Prostate gland (tissue), 2 donors: ENCODE data around the gene CADPS2. TPM values are rescaled to one million over a fixed set of nuclear protein-coding genes. Genes with fewer than 3 reads are reported as not detected.

Experiments
- DNase-seq: peaks from one replicate; pipeline ENCODE4 v3.0.0-alpha.2; 2019; ENCODE audit warnings: low spot score
- H3K27ac ChIP-seq, 2 donors: fragments of 200-600 bp; sonication (generic); 2 replicates each; pipeline ENCODE4 v1.5.1; 2017 to 2019
- H3K27me3 ChIP-seq: fragments of 200-600 bp; sonication (generic); replicated peaks from 2 replicates; pipeline ENCODE4 v1.5.1; 2019; ENCODE audit not compliant: insufficient read depth
- H3K36me3 ChIP-seq, 2 donors: fragments of 200-600 bp; sonication (generic); 1 replicate in 1 of 2; 2 replicates in 1 of 2; pipeline versions ENCODE4 v1.5.1 to v1.8.1; 2017 to 2019
- H3K4me1 ChIP-seq: fragments of 200-600 bp; sonication (generic); replicated peaks from 2 replicates; pipeline ENCODE4 v1.5.1; 2019
- H3K4me3 ChIP-seq, 2 donors: fragments of 200-600 bp; sonication (generic); 2 replicates each; pipeline ENCODE4 v1.5.1; 2017 to 2019
- H3K9me3 ChIP-seq: fragments of 200-600 bp; sonication (generic); 2 replicates; pipeline ENCODE4 v1.5.1; 2017
- POLR2A ChIP-seq: fragments of 450-650 bp; IDR thresholded peaks from one replicate; pipeline ENCODE4 v1.6.1; 2016; ENCODE audit warnings: antibody characterized with exemption, mild to moderate bottlenecking
- POLR2AphosphoS5 ChIP-seq: sonication (generic); formaldehyde crosslinking; IDR thresholded peaks from one replicate; pipeline ENCODE4 v1.6.1; 2017; ENCODE audit warnings: antibody characterized with exemption
- WGBS: methylation state at CpG from one replicate; pipeline ENCODE4 v1.1.5; 2018; 5-methylcytosine and 5-hydroxymethylcytosine counted together
- intact Hi-C: fragments of 100-400 bp; cut with DNase I; formaldehyde crosslinking; loops from one replicate; pipeline ENCODE4 v1.14.2; 2022
- total RNA-seq, 2 donors: library from RNA; depleted of rRNA; stranded (reverse); fragments of >200 nt; gene quantifications; one replicate each; pipeline ENCODE4 v1.1.0, GENCODE V29; 2016
- TF ChIP-seq, protein P1 (sequence below), 4 experiments: fragments of 200-600 bp in 2 of 4; fragments of 450-650 bp in 2 of 4; sonication (generic) in 2 of 4; IDR thresholded peaks; 1 replicate in 3 of 4; 2 replicates in 1 of 4; pipeline ENCODE4 v1.5.1; 2016 to 2019; ENCODE audit warnings: antibody characterized with exemption in 4 of 4, mild to moderate bottlenecking in 2 of 4, moderate library complexity in 2 of 4

Gene CADPS2
- total RNA-seq, 2 donors from 2014 or later: 22.2 to 50.4 TPM

DNA sequence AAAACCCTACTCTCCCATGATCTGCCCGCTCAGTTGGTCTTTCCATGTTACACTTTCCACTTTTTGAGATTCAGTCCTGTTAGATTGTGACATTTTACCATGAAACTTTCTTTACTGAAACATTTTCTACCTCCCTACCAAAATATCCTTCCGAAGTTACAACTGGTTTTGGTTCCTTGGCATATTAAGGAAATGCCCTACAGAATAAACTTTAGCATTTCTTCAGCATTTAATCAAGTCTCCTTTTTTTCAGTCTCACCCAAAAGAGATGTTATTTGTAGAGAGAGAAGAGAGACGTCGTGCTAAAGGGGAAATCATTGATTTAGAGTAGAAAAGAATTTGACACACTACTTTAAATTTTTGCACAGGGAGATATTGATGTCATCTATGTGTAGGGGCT is 572.0 kb downstream of the CADPS2 start:
- TF ChIP-seq POLR2A (no peak), POLR2AphosphoS5 (no peak)
- TF ChIP-seq, protein P1, sequence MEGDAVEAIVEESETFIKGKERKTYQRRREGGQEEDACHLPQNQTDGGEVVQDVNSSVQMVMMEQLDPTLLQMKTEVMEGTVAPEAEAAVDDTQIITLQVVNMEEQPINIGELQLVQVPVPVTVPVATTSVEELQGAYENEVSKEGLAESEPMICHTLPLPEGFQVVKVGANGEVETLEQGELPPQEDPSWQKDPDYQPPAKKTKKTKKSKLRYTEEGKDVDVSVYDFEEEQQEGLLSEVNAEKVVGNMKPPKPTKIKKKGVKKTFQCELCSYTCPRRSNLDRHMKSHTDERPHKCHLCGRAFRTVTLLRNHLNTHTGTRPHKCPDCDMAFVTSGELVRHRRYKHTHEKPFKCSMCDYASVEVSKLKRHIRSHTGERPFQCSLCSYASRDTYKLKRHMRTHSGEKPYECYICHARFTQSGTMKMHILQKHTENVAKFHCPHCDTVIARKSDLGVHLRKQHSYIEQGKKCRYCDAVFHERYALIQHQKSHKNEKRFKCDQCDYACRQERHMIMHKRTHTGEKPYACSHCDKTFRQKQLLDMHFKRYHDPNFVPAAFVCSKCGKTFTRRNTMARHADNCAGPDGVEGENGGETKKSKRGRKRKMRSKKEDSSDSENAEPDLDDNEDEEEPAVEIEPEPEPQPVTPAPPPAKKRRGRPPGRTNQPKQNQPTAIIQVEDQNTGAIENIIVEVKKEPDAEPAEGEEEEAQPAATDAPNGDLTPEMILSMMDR (IDR thresholded peaks at IDR 0.05): no peak
- intact Hi-C loops: no loop called here
- no peak overlapping the region for H3K4me3 ChIP-seq
- H3K27ac ChIP-seq: no peak overlapping the region
- no peaks in the 10 kb centered on the region for H3K36me3 ChIP-seq
- H3K9me3 ChIP-seq: no peaks in the 10 kb centered on the region
- no peak for DNase-seq
- peaks cover 28% of the 10 kb centered on the region for H3K27me3 ChIP-seq
- H3K4me1 ChIP-seq: no peaks in the 10 kb centered on the region
- WGBS: 21% methylated on average over 4 of the region's 4 CpGs

DNA sequence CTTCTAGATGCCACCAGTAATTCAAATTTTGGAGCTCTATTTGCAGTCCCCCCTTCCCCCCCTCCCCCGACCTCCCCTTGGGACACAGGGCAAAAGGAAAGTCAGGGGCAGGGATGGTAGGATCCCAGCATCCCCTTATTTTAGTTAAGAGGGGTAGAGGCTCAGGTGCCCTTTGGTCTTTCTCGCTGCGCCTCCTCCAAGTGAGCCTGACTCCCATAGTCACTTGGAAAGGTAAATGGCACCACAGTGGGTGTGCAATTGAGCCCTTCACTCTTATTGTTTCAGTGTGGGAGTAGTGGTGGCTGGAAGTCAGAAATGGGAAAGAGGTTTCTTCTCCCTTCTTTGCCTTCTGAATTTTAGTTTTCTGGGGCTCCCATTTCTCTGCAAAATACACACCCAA is 573.5 kb downstream of the CADPS2 start:
- Histone ChIP-seq H3K9me3 (no peaks in the 10 kb centered on the region), H3K36me3 (no peaks in the 10 kb centered on the region), H3K27me3 (peaks cover 33% of the 10 kb centered on the region), H3K27ac (no peak overlapping the region), H3K4me3 (no peak overlapping the region), H3K4me1 (no peaks in the 10 kb centered on the region)
- no peak for DNase-seq
- TF ChIP-seq POLR2A (no peak), POLR2AphosphoS5 (no peak)
- TF ChIP-seq, protein P1 (IDR thresholded peaks at IDR 0.05): no peak
- intact Hi-C loops: no loop called here
- 19% methylated on average over 3 of the region's 3 CpGs for WGBS

DNA sequence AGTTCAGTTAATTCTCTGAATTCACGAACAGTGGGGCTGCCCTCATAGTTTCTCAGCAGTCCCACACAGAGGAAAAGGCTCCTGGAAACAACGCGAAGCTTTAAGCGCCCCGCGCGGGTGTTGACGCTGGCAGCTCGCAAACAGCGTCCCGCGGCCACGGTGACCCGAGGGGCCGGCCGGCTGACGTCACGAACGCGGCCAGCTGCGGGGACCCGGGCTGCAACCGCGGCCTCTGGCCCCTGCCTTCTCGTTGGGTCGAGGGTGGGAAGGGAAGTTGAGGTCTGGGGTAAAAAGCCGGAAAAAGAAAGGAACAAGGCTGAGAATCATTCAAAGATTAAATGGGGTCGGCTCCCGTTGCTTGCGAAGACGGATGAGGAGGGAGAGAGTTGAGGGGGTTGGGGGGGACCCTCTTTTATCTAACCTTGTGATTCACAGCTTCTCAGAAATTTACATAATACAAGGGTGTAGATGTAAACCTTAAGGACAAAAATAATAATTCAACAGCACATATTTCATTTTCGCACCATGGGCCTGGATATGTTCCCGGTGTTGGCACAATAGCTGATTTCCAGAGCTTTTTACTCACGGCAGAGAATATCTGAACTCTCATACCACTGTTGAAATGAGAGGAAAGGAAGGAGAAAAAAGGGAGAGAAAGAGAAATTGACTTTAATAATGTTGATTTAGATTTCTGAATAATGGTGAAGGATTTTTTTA is 574.4 kb downstream of the CADPS2 start:
- Histone ChIP-seq H3K27me3 (peaks cover 35% of the 10 kb centered on the region), H3K36me3 (no peaks in the 10 kb centered on the region), H3K9me3 (no peaks in the 10 kb centered on the region), H3K4me3 (no peak overlapping the region), H3K27ac (no peak overlapping the region), H3K4me1 (no peaks in the 10 kb centered on the region)
- 8% methylated on average over 34 of the region's 34 CpGs for WGBS
- intact Hi-C loops: no loop called here
- DNase-seq: no peak
- TF ChIP-seq POLR2A (no peak), POLR2AphosphoS5 (no peak)
- TF ChIP-seq, protein P1 (IDR thresholded peaks at IDR 0.05): no peak

DNA sequence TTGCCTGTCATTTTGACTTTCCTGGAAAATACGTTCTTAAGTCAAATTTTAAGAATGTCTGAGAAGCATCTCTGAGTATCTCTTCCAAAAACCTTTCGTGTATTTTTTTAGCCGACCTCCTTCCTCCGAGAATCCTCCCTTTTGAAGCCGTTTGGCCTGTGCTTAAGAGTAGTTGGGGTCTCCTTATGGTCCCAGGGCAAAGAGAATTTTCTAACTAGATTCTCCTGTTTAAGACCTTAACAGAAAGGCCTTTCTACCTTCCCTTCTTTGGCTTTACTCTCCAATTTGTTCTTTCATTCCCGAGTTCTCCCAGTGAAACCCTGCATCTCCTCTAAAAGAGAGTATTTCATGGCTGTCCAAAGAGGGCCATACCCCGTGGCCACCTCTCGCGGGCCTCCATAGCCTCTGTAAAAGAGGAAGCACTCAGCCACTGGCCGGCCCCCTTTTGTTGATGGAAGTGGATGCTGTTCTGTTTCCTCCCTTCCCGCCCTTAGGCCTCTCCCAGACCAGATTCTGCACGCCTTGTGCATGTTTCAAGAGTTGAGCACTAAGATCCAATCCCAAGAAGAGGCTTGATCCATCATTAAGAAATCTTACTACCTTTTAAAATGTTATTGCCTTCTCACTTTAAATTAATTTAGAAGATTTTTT is 575.1 kb downstream of the CADPS2 start:
- H3K27ac ChIP-seq: no peak overlapping the region
- H3K27me3 ChIP-seq: peaks cover 38% of the 10 kb centered on the region
- TF ChIP-seq, protein P1 (IDR thresholded peaks at IDR 0.05): no peak
- TF ChIP-seq POLR2A (no peak), POLR2AphosphoS5 (no peak)
- H3K9me3 ChIP-seq: no peaks in the 10 kb centered on the region
- intact Hi-C loops: no loop called here
- no peak for DNase-seq
- no peaks in the 10 kb centered on the region for H3K4me1 ChIP-seq
- WGBS: 52% methylated on average over 12 of the region's 12 CpGs
- no peak overlapping the region for H3K4me3 ChIP-seq
- no peaks in the 10 kb centered on the region for H3K36me3 ChIP-seq
